Gastrocnemius medialis (tissue), 4 donors: Measurements from ENCODE around the gene PPT1.

Experiments used
- POLR2A ChIP-seq, 2 donors: fragments of 450-650 bp; IDR thresholded peaks; one replicate each; pipeline ENCODE4 v1.6.1; 2017; ENCODE audit warnings: antibody characterized with exemption in 2 of 2, mild to moderate bottlenecking in 2 of 2, moderate library complexity in 2 of 2
- TF ChIP-seq, protein P1 (sequence below), 5 experiments: fragments of 450-650 bp in 3 of 5; fragments of 200-600 bp in 2 of 5; sonication (generic) in 2 of 5; IDR thresholded peaks in 4 of 5; conservative IDR thresholded peaks in 1 of 5; 1 replicate in 4 of 5; 2 replicates in 1 of 5; pipeline ENCODE4 v1.5.1; 2016 to 2019; ENCODE audit warnings: antibody characterized with exemption in 5 of 5, mild to moderate bottlenecking in 3 of 5, moderate library complexity in 3 of 5

DNA sequence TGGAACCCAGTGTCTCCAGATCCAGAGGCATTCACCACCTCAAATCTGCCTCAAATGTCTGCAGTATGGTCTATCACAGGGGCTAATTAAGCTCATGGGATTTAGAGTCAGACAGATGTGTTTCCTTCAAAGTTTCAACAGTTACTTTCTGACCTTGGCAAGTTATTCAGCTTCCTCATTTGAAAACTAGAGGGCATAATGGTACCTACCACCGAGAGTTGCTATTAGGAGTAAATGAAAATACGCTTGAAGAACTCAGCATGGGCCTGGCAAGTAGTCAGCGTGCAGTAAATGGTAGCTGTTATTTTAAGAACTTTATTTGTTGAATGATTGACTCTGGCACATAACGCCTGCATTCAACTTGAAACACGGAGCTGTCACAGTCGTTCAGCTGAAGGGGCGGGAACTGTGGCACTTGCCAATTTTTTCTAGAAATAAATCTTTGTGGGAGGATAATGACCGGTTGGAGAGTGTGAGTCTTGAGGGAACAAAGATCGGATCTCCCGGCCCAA, 57.8 kb downstream of the PPT1 start:
- TF ChIP-seq, protein P1, sequence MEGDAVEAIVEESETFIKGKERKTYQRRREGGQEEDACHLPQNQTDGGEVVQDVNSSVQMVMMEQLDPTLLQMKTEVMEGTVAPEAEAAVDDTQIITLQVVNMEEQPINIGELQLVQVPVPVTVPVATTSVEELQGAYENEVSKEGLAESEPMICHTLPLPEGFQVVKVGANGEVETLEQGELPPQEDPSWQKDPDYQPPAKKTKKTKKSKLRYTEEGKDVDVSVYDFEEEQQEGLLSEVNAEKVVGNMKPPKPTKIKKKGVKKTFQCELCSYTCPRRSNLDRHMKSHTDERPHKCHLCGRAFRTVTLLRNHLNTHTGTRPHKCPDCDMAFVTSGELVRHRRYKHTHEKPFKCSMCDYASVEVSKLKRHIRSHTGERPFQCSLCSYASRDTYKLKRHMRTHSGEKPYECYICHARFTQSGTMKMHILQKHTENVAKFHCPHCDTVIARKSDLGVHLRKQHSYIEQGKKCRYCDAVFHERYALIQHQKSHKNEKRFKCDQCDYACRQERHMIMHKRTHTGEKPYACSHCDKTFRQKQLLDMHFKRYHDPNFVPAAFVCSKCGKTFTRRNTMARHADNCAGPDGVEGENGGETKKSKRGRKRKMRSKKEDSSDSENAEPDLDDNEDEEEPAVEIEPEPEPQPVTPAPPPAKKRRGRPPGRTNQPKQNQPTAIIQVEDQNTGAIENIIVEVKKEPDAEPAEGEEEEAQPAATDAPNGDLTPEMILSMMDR (IDR thresholded peaks at IDR 0.05 in 4 of 5, conservative IDR thresholded peaks at IDR 0.05 in 1 of 5): peak in 2 of 5 experiments; percentile 18 to 35
- TF ChIP-seq POLR2A (IDR thresholded peaks at IDR 0.05): no peak
